ENCODE data around the gene ZMPSTE24. TPM values are rescaled to one million over a fixed set of nuclear protein-coding genes. Genes with fewer than 3 reads are reported as not detected.
"Not testable (repeated sequence)": the region's sequence is repeated elsewhere in the genome, so short reads cannot be mapped to it uniquely, and the experiment has no call there.

The ZMPSTE24 gene
- total RNA-seq, 2 donors from 2014 or later = 21.4 to 34.7 TPM

- ATAC-seq (no peak), DNase-seq (ENCODE audit: low spot score in 2 of 2) (no peak)
- no peaks in the 10 kb centered on the region for H3K9me3 Mint-ChIP-seq
- no peak overlapping the region for H3K27ac Mint-ChIP-seq
- H3K36me3 Mint-ChIP-seq = no peaks in the 10 kb centered on the region
Measured at GRCh38 chr1:40318970-40319621, 61.1 kb downstream of the ZMPSTE24 start.

GRCh38 chr1:40331403-40331802 is 73.4 kb downstream of the ZMPSTE24 start:
- H3K9me3 Mint-ChIP-seq; ATAC-seq; DNase-seq (ENCODE audit: low spot score in 2 of 2); H3K27ac Mint-ChIP-seq; H3K36me3 Mint-ChIP-seq: not testable (repeated sequence)

GRCh38 chr1:40332695-40333094 is 74.7 kb downstream of the ZMPSTE24 start:
- no peaks in the 10 kb centered on the region for H3K36me3 Mint-ChIP-seq
- H3K9me3 Mint-ChIP-seq = peaks cover 0 to 5% of the 10 kb centered on the region in 2 donors
- ATAC-seq = no peak
- no peak overlapping the region for H3K27ac Mint-ChIP-seq
- DNase-seq (ENCODE audit: low spot score in 2 of 2) = no peak

GRCh38 chr1:40337443-40337842 is 79.4 kb downstream of the ZMPSTE24 start:
- H3K27ac Mint-ChIP-seq = no peak overlapping the region
- peaks cover 0 to 5% of the 10 kb centered on the region in 2 donors for H3K9me3 Mint-ChIP-seq
- no peak for DNase-seq (ENCODE audit: low spot score in 2 of 2)
- H3K36me3 Mint-ChIP-seq = peaks cover 0 to 6% of the 10 kb centered on the region in 2 donors
- ATAC-seq = no peak

- Mint-ChIP-seq H3K27ac (peak overlapping the region; percentile 58 to 62), H3K36me3 (peaks cover 0 to 16% of the 10 kb centered on the region in 2 donors)
- peak; percentile 75 to 79 for ATAC-seq
Measured at GRCh38 chr1:40338745-40339419, 80.8 kb downstream of the ZMPSTE24 start.

GRCh38 chr1:40339420-40340323 is 81.6 kb downstream of the ZMPSTE24 start:
- Mint-ChIP-seq H3K36me3 (peaks cover 0 to 22% of the 10 kb centered on the region in 2 donors), H3K9me3 (peaks cover 0 to 5% of the 10 kb centered on the region in 2 donors), H3K27ac (peak overlapping the region in 1 of 2 donors; percentile 9)
- no peak for DNase-seq (ENCODE audit: low spot score in 2 of 2)
- no peak for ATAC-seq

More at GRCh38 chr1:40338745-40339419, 80.8 kb downstream of the ZMPSTE24 start:
- DNase-seq (ENCODE audit: low spot score in 2 of 2) = peak; percentile 87 to 93
- H3K9me3 Mint-ChIP-seq = no peaks in the 10 kb centered on the region

- Mint-ChIP-seq H3K9me3 (peaks cover 0 to 5% of the 10 kb centered on the region in 2 donors), H3K36me3 (peaks cover 0 to 22% of the 10 kb centered on the region in 2 donors), H3K27ac (peak overlapping the region; percentile 95 to 97)
- ATAC-seq (peak; percentile 55 to 57), DNase-seq (ENCODE audit: low spot score in 2 of 2) (no peak)
Measured at GRCh38 chr1:40341491-40342380, 83.7 kb downstream of the ZMPSTE24 start.

- ATAC-seq = peak in 1 of 2 donors; percentile 34
- H3K9me3 Mint-ChIP-seq; DNase-seq (ENCODE audit: low spot score in 2 of 2): not testable (repeated sequence)
- H3K27ac Mint-ChIP-seq = peak overlapping the region; percentile 95 to 97
- peaks cover 0 to 22% of the 10 kb centered on the region in 2 donors for H3K36me3 Mint-ChIP-seq
Measured at GRCh38 chr1:40342381-40342717, 84.3 kb downstream of the ZMPSTE24 start.

Other genes with a start within 250 kb of the ZMPSTE24 start
- gene CAP1, start 217.5 kb upstream of the ZMPSTE24 start, total RNA-seq = 100 to 1,000 TPM; 578 to 634 TPM
- gene PPT1, start 161.0 kb upstream of the ZMPSTE24 start, total RNA-seq = 10 to 100 TPM; 81.8 to 84.1 TPM
- 10 to 100 TPM; 23.6 to 26.1 TPM for gene RLF, start 96.8 kb upstream of the ZMPSTE24 start, total RNA-seq
- gene TMCO2, start 10.3 kb upstream of the ZMPSTE24 start, total RNA-seq = not detected
- gene COL9A2, start 59.0 kb downstream of the ZMPSTE24 start, total RNA-seq = 1 to 10 TPM; 7.0 to 9.6 TPM
- gene SMAP2, start 115.5 kb downstream of the ZMPSTE24 start, total RNA-seq = 100 to 1,000 TPM; 229 to 299 TPM
- gene ZFP69B, start 192.2 kb downstream of the ZMPSTE24 start, total RNA-seq = 1 to 10 TPM; 1.6 to 6.9 TPM
- 1 to 10 TPM in 1 of 2 donors, under 1 TPM in 1; 0.71 to 4.9 TPM for gene ZFP69, start 219.1 kb downstream of the ZMPSTE24 start, total RNA-seq

All from activated naive CD4-positive, alpha-beta T cell treated with anti-CD3 and anti-CD28 coated beads, Interleukin-2, amount 50 U/mL, for 72 hours (primary cell).